BE2C (cell line): Measurements from ENCODE around the gene CCDC34.

Source experiments
- DNase-seq: peaks from one replicate; pipeline ENCODE4 v3.0.0-alpha.2; 2020
- H3K27me3 ChIP-seq: fragments of 250-450 bp; sonication (Bioruptor Pico); 2 replicates; pipeline ENCODE4 v1.5.1; 2020; ENCODE audit warnings: mild to moderate bottlenecking
- H3K36me3 ChIP-seq: fragments of 250-450 bp; sonication (Bioruptor Pico); 2 replicates; pipeline ENCODE4 v1.5.1; 2020; ENCODE audit warnings: mild to moderate bottlenecking
- H3K4me1 ChIP-seq: fragments of 250-450 bp; sonication (Bioruptor Pico); 2 replicates; pipeline ENCODE4 v1.5.1; 2020
- H3K4me3 ChIP-seq: 2 replicates; pipeline ENCODE4 v1.5.1; 2011; ENCODE audit warnings: low read depth, low read length
- H3K9me3 ChIP-seq: fragments of 250-450 bp; sonication (Bioruptor Pico); 2 replicates; pipeline ENCODE4 v1.5.1; 2020
- CTCF ChIP-seq: IDR thresholded peaks from 2 replicates; pipeline ENCODE4 v1.5.1; 2012; ENCODE audit warnings: mild to moderate bottlenecking, low read depth, low read length

The CCDC34 gene

GRCh38 chr11:27305751-27306150, 57.3 kb downstream of the CCDC34 start:
- no peaks in the 10 kb centered on the region for H3K36me3 ChIP-seq
- no peak for DNase-seq
- H3K4me3 ChIP-seq: no peak overlapping the region
- no peaks in the 10 kb centered on the region for H3K27me3 ChIP-seq
- no peaks in the 10 kb centered on the region for H3K9me3 ChIP-seq
- no peak for TF ChIP-seq CTCF
- no peaks in the 10 kb centered on the region for H3K4me1 ChIP-seq

GRCh38 chr11:27304514-27304913, 58.5 kb downstream of the CCDC34 start:
- DNase-seq: no peak
- no peak for TF ChIP-seq CTCF
- Histone ChIP-seq H3K9me3 (no peaks in the 10 kb centered on the region), H3K36me3 (no peaks in the 10 kb centered on the region), H3K27me3 (no peaks in the 10 kb centered on the region), H3K4me1 (no peaks in the 10 kb centered on the region), H3K4me3 (no peak overlapping the region)

GRCh38 chr11:27303903-27304302, 59.1 kb downstream of the CCDC34 start:
- Histone ChIP-seq H3K4me3 (no peak overlapping the region), H3K36me3 (no peaks in the 10 kb centered on the region), H3K9me3 (no peaks in the 10 kb centered on the region), H3K27me3 (no peaks in the 10 kb centered on the region), H3K4me1 (no peaks in the 10 kb centered on the region)
- TF ChIP-seq CTCF: no peak
- no peak for DNase-seq

GRCh38 chr11:27300974-27301373, 62.0 kb downstream of the CCDC34 start:
- no peak overlapping the region for H3K4me3 ChIP-seq
- no peaks in the 10 kb centered on the region for H3K9me3 ChIP-seq
- no peaks in the 10 kb centered on the region for H3K4me1 ChIP-seq
- no peak for TF ChIP-seq CTCF
- H3K36me3 ChIP-seq: no peaks in the 10 kb centered on the region
- DNase-seq: no peak
- no peaks in the 10 kb centered on the region for H3K27me3 ChIP-seq

GRCh38 chr11:27297616-27298015, 65.4 kb downstream of the CCDC34 start:
- no peak for DNase-seq
- no peak for TF ChIP-seq CTCF
- Histone ChIP-seq H3K36me3 (no peaks in the 10 kb centered on the region), H3K4me3 (no peak overlapping the region), H3K27me3 (no peaks in the 10 kb centered on the region), H3K4me1 (no peaks in the 10 kb centered on the region), H3K9me3 (no peaks in the 10 kb centered on the region)

GRCh38 chr11:27296497-27296896, 66.5 kb downstream of the CCDC34 start:
- Histone ChIP-seq H3K27me3 (no peaks in the 10 kb centered on the region), H3K9me3 (no peaks in the 10 kb centered on the region), H3K4me1 (no peaks in the 10 kb centered on the region), H3K36me3 (no peaks in the 10 kb centered on the region), H3K4me3 (no peak overlapping the region)
- DNase-seq: no peak
- TF ChIP-seq CTCF: peak; percentile 61
